COLO829 (cell line): ENCODE measurements around the gene RNF115.
A peak's percentile ranks its signal among the peaks of the same experiment; 100 is the strongest.

Experiments
- DNase-seq: peaks from one replicate; pipeline ENCODE4 v3.0.0; 2012; ENCODE audit warnings: low spot score

Gene RNF115

DNA sequence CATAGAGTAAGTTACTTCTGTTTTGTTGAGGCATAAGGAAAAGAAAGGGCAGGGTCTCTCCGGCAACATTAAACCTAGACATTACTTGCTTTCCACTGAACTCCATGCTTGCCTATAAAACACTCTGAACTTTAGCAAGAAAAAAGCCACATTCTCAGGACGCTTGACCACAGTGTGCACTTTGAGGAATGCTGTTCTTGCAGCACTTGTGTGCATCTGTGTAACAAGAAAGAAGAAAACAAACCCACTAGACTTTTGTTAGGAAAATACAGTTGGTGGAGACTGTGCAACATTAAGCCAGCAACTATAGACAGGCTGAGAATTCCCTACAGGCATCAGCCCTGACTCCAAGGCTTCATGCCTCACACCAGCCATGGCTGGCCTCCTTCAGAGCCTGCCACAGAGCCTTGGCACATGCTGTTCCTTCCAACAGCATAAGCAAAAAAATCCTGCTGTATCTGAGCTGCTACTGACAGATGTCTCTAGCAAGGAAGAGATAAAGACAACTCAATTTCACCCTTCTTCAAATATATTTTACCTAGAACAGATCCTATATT lies 122.5 kb downstream of the RNF115 start:
- DNase-seq: no peak

DNA sequence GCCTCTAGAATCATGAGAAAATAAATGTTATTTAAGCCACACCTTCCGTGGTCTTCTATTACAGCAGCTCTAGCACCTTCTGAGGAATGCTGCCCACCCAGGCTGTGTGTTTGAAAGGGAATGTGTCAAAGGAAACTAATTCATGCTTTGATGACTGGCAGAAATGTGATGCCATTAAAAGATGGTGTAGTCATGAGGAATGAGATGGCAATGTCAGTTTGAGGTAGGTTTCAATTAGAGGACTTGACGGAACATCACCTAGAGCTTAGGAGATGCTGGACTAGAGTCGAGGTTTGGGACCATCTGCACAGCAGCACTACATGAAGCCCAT lies 127.3 kb downstream of the RNF115 start:
- no peak for DNase-seq

DNA sequence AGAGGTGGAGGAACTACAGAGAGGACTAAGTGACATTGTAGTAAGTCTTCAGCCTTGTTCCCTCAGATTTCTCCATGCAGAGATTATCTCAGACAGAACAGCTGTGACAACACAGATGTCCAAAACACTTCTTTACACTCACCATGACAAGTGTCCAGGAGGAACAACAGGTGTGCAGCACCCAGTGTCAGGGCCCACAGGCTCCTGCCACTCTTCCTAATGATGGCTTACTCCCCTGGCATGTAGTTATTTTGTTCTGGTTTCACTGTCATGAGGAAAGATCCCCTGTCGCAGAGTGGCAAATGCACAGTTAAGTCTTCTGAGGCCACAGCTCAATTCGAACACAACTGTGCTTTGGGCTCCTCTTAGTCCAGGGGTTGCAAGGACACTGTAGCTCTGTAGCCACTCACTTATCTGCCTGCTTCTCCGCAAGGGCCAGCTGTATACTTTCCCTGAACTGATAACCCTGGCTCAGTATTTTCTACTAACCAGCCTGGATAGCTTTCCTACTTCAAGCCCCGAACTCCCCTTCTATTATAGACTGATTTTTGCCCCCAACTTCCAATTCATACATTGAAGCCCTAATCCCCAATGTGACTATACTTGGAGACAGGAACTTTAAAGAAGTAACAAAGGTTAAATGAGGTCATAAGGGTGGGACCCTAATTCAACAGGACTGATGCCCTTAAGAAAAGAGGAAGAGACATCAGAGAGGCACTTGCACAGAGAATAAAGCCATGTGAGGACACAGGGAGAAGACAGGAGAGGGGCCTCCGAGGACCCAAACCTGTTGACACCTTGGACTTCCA lies 127.9 kb downstream of the RNF115 start:
- no peak for DNase-seq

GRCh38 chr1:145692785-145693443 lies 131.0 kb downstream of the RNF115 start:
- no peak for DNase-seq

DNA sequence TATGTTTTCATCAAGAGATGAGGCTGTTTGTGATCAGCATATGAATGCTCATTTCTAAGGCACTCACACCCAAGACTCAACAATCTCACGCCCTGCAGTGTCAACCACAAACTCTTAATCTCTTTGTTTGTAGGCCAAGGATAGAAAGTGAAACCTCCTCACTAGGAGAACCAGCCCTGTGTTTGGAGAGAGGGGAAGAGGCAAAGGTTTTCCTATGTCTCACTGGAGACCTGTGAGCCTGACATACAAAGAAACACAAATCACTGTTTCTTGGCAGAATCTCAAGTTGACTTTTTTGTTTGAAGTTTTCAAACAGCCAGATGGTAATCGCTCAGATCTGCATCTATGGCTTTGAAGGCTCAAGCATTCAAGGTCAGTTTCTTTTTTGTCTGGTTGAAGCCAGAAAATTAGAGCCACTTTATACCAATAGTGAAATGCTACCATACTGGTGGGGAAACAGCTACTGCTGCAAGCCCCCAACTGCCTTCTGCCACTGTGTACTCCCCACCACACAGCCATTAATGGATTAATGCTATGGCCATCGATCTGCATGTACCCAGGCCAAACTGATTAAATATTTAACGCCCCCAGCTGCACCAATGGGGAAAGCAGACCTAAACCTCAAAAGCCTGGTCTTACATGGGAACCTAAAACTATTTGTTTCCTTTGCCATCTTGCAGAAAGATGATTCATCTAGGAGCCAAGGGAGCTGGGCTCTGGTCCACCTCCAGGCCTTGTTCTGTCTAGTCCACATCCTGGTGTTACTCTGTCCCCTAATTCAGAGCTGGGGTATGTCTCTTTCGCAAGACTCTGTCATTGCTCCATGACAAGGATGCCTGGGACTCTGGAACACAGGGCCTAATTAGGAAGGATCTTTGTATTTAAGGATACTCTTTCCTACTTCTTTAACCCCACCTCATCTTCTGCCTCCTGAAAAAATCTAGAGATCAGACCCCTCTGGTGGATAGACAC lies 133.0 kb downstream of the RNF115 start:
- DNase-seq: peak; percentile 41

- no peak for DNase-seq
These were observed 134.0 kb downstream of the RNF115 start for GRCh38 chr1:145689922-145690321.

DNA sequence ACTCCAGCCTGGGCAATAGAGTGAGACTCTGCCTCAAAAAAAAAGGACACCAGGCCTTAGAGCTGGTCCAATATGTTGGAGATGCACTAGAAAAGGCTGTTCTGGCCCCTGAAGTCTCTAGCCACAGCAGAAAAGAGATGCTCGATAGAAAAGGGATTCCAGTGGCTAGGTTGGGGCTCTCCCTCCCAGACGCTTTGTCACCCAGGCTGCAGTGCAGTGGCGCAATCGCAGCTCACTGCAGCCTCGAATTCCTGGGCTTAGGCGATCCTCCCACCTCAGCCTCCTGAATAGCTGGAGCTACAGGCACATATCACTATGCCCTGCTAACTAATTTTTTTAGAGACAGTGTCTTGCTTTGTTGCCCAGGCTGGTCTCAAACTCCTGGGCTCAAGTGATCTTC lies 135.0 kb downstream of the RNF115 start:
- DNase-seq: no peak
